ENCODE measurements around the gene GPATCH2L.

- TF ChIP-seq CTCF (IDR thresholded peaks at IDR 0.05) (no peak), POLR2A (IDR thresholded peaks at IDR 0.05) (no peak), EP300 (IDR thresholded peaks at IDR 0.05; ENCODE audit: low read depth) (no peak)
Observed at GRCh38 chr14:76257842-76258397, 106.2 kb downstream of the GPATCH2L start.
